ENCODE data around the gene ARL6IP4. TPM values are rescaled to one million over a fixed set of nuclear protein-coding genes. Genes with fewer than 3 reads are reported as not detected.

The ARL6IP4 gene
- total RNA-seq, 1 experiment from 2014 or later = 132 TPM

- H3K14ac ChIP-seq (ENCODE audit: insufficient read depth, low read length) = no peak overlapping the region
- Mint-ChIP-seq H3K27ac (no peak overlapping the region), H3K4me3 (no peak overlapping the region), H3K9me3 (no peaks in the 10 kb centered on the region), H3K27me3 (ENCODE audit: low read depth) (no peaks in the 10 kb centered on the region), H3K4me1 (peaks cover 5 to 24% of the 10 kb centered on the region in 2 experiments; a peak in 3 of 4 replicates), H3K36me3 (ENCODE audit: insufficient read depth in 1 of 3, low read depth in 3 of 3) (peaks cover 0 to 15% (median 8%) of the 10 kb centered on the region in 3 experiments; a peak in 3 of 7 replicates)
- H3K79me2 ChIP-seq (ENCODE audit: insufficient read depth, low read length) = no peaks in the 10 kb centered on the region
- DNase-seq = no peak
- no peak overlapping the region for H3K18ac ChIP-seq (ENCODE audit: insufficient read length, low read depth, low read length)
- peaks cover 5% of the 10 kb centered on the region; the same call in 1 of the 2 replicates for H3K4me1 ChIP-seq (ENCODE audit: insufficient read depth, low read length)
- H4K20me1 ChIP-seq (ENCODE audit: control insufficient read depth, insufficient read depth, insufficient read length) = no peaks in the 10 kb centered on the region
- no peak overlapping the region for H4K8ac ChIP-seq (replicated peaks; ENCODE audit: insufficient read length, low read depth, low read length)
- no peak overlapping the region for H2BK15ac ChIP-seq (ENCODE audit: low read depth, low read length)
- H3K27ac ChIP-seq (ENCODE audit: insufficient read length, low read depth, low read length) = no peak overlapping the region
- H2BK12ac ChIP-seq (ENCODE audit: insufficient read length, low read depth, low read length) = no peak overlapping the region
- H3K9ac ChIP-seq (ENCODE audit: extremely low read depth, insufficient read length, low read length) = no peak overlapping the region
- H3K4ac ChIP-seq (ENCODE audit: low read depth, low read length) = no peak overlapping the region
- TF ChIP-seq CTCF (conservative IDR thresholded peaks at IDR 0.05) = no peak
- no peaks in the 10 kb centered on the region for H3K79me1 ChIP-seq (ENCODE audit: insufficient read depth, low read depth, low read length, poor library complexity, severe bottlenecking)
- no peaks in the 10 kb centered on the region for H3K9me3 ChIP-seq (ENCODE audit: control insufficient read depth, low read depth, low read length)
- no peak overlapping the region for H4K91ac ChIP-seq (ENCODE audit: insufficient read length, low read depth, low read length)
- H3K23me2 ChIP-seq (ENCODE audit: insufficient read length, low read depth, low read length, poor library complexity, severe bottlenecking) = peaks cover under 1% of the 10 kb centered on the region
- no peaks in the 10 kb centered on the region for H3K27me3 ChIP-seq (ENCODE audit: insufficient read depth, low read length)
- H3T11ph ChIP-seq (ENCODE audit: low read length) = no peak overlapping the region
- H2BK5ac ChIP-seq (ENCODE audit: insufficient read length, low read length) = no peak overlapping the region
- no peak overlapping the region for H2AK5ac ChIP-seq (ENCODE audit: insufficient read length, low read length)
- WGBS (ENCODE audit: extremely low coverage, insufficient read length, low lambda C conversion rate) = no CpG with 5 or more reads among the region's 40 CpGs
- H2AFZ ChIP-seq (ENCODE audit: low read length) = no peak overlapping the region
- H4K5ac ChIP-seq (ENCODE audit: insufficient read length, low read depth, low read length) = no peak overlapping the region
- no peak overlapping the region for H3K23ac ChIP-seq (ENCODE audit: insufficient read length, low read depth, low read length)
- no peak overlapping the region for H3K4me2 ChIP-seq (ENCODE audit: insufficient read depth, insufficient read length, low read length)
- no peak overlapping the region for H2BK120ac ChIP-seq (ENCODE audit: low read depth, low read length, poor library complexity, severe bottlenecking)
- no peak overlapping the region for H3K56ac ChIP-seq (ENCODE audit: insufficient read length, low read depth, low read length)
- H2BK20ac ChIP-seq (ENCODE audit: low read depth, low read length, poor library complexity, severe bottlenecking) = no peak overlapping the region
These were observed 5.9 kb downstream of the ARL6IP4 start for GRCh38 chr12:122986258-122986871.
